Measurements from ENCODE around the gene FFAR1. TPM values are rescaled to one million over a fixed set of nuclear protein-coding genes. Genes with fewer than 3 reads are reported as not detected.

Gene FFAR1
- polyA plus RNA-seq, 1 donor from 2014 or later = not detected

DNA sequence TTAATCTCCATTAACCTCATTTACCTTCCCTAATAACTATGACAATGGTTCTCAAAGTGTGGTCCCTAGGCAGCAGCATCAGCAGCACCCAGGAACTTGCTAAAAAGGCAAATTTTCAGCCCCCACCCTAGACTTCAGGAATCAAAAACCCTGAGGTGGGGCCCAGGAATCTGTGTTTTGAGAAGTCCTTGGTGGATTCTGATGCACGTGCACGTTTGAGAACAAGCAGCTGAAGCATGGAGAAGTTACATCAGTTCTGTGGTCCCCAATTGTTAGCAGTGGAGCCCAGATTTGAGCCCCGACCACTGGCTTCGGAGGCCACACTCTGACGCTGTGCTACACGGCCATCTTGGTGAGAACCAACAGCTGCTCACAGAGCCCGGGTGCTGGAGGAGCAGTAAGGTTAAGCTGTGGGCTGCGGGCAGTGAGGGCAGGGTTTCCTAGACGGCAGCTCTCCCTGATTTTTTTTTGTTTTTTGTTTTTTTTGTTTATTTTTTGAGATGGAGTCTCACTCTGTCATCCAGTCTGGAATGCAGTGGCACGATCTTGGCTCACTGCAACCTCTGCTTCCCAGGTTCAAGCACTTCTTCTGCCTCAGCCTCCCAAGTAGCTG lies 32.7 kb upstream of the FFAR1 start:
- no peak overlapping the region for H2AFZ ChIP-seq (ENCODE audit: low read depth, low read length)
- TF ChIP-seq TAF1 (IDR thresholded peaks at IDR 0.05; ENCODE audit: low read depth) (no peak), EZH2 (IDR thresholded peaks at IDR 0.05; ENCODE audit: borderline replicate concordance, insufficient read depth, low read length, poor library complexity, severe bottlenecking) (no peak), MXI1 (conservative IDR thresholded peaks at IDR 0.05; ENCODE audit: poor library complexity, severe bottlenecking) (no peak), SMC3 (conservative IDR thresholded peaks at IDR 0.05; ENCODE audit: poor library complexity) (no peak), EP300 (conservative IDR thresholded peaks at IDR 0.05; ENCODE audit: poor library complexity, severe bottlenecking) (no peak), POLR2AphosphoS5 (IDR thresholded peaks at IDR 0.05) (no peak), REST (IDR thresholded peaks at IDR 0.05; ENCODE audit: borderline replicate concordance) (no peak), RAD21 (conservative IDR thresholded peaks at IDR 0.05) (no peak)
- TF ChIP-seq, protein P1, sequence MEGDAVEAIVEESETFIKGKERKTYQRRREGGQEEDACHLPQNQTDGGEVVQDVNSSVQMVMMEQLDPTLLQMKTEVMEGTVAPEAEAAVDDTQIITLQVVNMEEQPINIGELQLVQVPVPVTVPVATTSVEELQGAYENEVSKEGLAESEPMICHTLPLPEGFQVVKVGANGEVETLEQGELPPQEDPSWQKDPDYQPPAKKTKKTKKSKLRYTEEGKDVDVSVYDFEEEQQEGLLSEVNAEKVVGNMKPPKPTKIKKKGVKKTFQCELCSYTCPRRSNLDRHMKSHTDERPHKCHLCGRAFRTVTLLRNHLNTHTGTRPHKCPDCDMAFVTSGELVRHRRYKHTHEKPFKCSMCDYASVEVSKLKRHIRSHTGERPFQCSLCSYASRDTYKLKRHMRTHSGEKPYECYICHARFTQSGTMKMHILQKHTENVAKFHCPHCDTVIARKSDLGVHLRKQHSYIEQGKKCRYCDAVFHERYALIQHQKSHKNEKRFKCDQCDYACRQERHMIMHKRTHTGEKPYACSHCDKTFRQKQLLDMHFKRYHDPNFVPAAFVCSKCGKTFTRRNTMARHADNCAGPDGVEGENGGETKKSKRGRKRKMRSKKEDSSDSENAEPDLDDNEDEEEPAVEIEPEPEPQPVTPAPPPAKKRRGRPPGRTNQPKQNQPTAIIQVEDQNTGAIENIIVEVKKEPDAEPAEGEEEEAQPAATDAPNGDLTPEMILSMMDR (IDR thresholded peaks at IDR 0.05; ENCODE audit: poor library complexity, severe bottlenecking) = no peak

DNA sequence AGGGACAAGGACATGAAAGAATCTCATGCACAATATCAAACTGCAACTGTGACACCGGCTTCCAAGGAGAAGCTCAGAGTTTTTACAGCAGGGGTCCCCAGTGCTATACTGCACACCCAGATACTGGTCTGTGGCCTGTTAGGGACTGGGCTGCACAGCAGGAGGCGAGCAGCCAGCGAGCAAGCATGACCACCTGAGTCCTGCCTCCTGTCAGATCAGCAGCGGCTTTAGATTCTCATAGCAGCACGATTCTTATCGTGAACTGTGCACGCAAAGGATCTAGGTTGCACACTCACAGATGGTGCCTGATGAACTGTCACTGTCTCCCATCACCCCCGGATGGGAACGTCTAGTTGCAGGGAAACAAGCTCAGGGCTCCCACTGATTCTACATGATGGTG lies 31.8 kb upstream of the FFAR1 start:
- Histone ChIP-seq H3K27me3 (ENCODE audit: insufficient read depth, low read depth, low read length) (no peaks in the 10 kb centered on the region), H4K20me1 (ENCODE audit: insufficient read depth) (no peaks in the 10 kb centered on the region), H3K36me3 (ENCODE audit: insufficient read depth, low read length) (no peaks in the 10 kb centered on the region), H3K4me2 (ENCODE audit: low read length) (no peak overlapping the region), H3K9me3 (ENCODE audit: low read length) (no peaks in the 10 kb centered on the region), H3K4me3 (ENCODE audit: low read length) (no peak overlapping the region), H3K9me2 (ENCODE audit: insufficient read depth, low read length) (no peaks in the 10 kb centered on the region), H3F3A (ENCODE audit: insufficient read depth, low read length, poor library complexity, severe bottlenecking) (no peaks in the 10 kb centered on the region), H3K27ac (ENCODE audit: low read length) (no peak overlapping the region), H3K9ac (ENCODE audit: low read length) (no peak overlapping the region), H2AFZ (ENCODE audit: low read depth, low read length) (no peak overlapping the region), H3K79me2 (replicated peaks; ENCODE audit: insufficient read depth, low read length) (no peaks in the 10 kb centered on the region)
- no peak for TF ChIP-seq POLR2AphosphoS5 (IDR thresholded peaks at IDR 0.05)
- no peak for TF ChIP-seq MXI1 (conservative IDR thresholded peaks at IDR 0.05; ENCODE audit: poor library complexity, severe bottlenecking)
- no peak for TF ChIP-seq REST (IDR thresholded peaks at IDR 0.05; ENCODE audit: borderline replicate concordance)
- no peak for TF ChIP-seq RAD21 (conservative IDR thresholded peaks at IDR 0.05)
- TF ChIP-seq EP300 (conservative IDR thresholded peaks at IDR 0.05; ENCODE audit: poor library complexity, severe bottlenecking) = no peak
- TF ChIP-seq TAF1 (IDR thresholded peaks at IDR 0.05; ENCODE audit: low read depth) = no peak

More for the DNA sequence above, 32.7 kb upstream of the FFAR1 start:
- Histone ChIP-seq H3K9me3 (ENCODE audit: low read length) (no peaks in the 10 kb centered on the region), H3K9me2 (ENCODE audit: insufficient read depth, low read length) (no peaks in the 10 kb centered on the region), H3K36me3 (ENCODE audit: insufficient read depth, low read length) (no peaks in the 10 kb centered on the region), H3K9ac (ENCODE audit: low read length) (no peak overlapping the region), H3K79me2 (replicated peaks; ENCODE audit: insufficient read depth, low read length) (no peaks in the 10 kb centered on the region), H3K4me2 (ENCODE audit: low read length) (no peak overlapping the region), H4K20me1 (ENCODE audit: insufficient read depth) (no peaks in the 10 kb centered on the region), H3K27me3 (ENCODE audit: insufficient read depth, low read depth, low read length) (no peaks in the 10 kb centered on the region), H3K27ac (ENCODE audit: low read length) (no peak overlapping the region), H3F3A (ENCODE audit: insufficient read depth, low read length, poor library complexity, severe bottlenecking) (no peaks in the 10 kb centered on the region), H3K4me3 (ENCODE audit: low read length) (no peak overlapping the region)

Measured in neural cell (in vitro differentiated cells).